ENCODE data around the gene KAT7.

DNA sequence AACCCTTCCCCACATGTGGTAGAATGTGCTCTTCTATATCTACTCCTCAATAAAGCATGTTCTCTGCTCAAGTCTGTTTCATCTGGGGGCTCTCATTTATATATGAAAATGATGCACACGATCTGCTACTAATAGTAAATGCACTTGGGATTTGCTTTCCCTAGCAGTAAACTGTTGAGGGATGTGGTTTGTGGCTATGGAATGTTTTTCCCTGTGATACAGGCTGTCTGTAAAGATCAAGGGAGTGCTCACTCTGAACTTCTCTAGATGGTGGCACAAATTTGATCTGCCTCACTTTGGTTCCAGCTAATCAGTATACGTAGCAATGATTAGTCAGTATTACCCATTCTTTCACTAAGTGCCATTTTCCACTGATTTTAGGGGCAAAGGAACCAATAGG, 40.5 kb downstream of the KAT7 start:
- TF ChIP-seq, protein P1, sequence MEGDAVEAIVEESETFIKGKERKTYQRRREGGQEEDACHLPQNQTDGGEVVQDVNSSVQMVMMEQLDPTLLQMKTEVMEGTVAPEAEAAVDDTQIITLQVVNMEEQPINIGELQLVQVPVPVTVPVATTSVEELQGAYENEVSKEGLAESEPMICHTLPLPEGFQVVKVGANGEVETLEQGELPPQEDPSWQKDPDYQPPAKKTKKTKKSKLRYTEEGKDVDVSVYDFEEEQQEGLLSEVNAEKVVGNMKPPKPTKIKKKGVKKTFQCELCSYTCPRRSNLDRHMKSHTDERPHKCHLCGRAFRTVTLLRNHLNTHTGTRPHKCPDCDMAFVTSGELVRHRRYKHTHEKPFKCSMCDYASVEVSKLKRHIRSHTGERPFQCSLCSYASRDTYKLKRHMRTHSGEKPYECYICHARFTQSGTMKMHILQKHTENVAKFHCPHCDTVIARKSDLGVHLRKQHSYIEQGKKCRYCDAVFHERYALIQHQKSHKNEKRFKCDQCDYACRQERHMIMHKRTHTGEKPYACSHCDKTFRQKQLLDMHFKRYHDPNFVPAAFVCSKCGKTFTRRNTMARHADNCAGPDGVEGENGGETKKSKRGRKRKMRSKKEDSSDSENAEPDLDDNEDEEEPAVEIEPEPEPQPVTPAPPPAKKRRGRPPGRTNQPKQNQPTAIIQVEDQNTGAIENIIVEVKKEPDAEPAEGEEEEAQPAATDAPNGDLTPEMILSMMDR (IDR thresholded peaks at IDR 0.05) = no peak
- no peak for TF ChIP-seq POLR2A (IDR thresholded peaks at IDR 0.05)

Measured in lower leg skin (tissue), 3 donors.